Measurements from ENCODE around the gene ZBTB44.

GRCh38 chr11:130318031-130318673, 3.4 kb upstream of the ZBTB44 start:
- TF ChIP-seq CTCF (IDR thresholded peaks at IDR 0.05) (no peak), POLR2A (IDR thresholded peaks at IDR 0.05) (no peak)

All from testis (tissue), 2 donors.